ENCODE data around the gene PPIF. TPM values are rescaled to one million over a fixed set of nuclear protein-coding genes. Genes with fewer than 3 reads are reported as not detected.

PPIF gene
- total RNA-seq, 4 donors from 2014 or later: 34.2 to 141 (median 94.5) TPM

DNA sequence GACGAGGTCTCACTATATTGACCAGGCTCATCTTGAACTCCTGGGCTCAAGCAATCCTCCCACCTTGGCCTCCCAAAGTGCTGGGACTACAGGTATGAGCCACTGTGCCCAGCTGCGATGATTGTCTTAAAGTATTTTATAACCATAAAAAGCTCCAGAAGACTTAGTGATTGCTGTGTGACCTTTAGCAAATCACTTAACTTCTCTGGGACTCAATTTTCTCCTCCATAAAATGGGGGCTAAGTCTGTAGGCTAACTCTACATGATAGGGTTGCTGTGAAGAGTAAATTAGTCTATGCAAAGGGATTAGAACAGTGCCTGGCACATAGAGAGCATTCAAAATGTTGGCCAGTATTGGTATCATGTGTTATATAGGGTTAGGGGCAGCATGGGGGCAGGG lies 42.8 kb downstream of the PPIF start:
- TF ChIP-seq, protein P1, sequence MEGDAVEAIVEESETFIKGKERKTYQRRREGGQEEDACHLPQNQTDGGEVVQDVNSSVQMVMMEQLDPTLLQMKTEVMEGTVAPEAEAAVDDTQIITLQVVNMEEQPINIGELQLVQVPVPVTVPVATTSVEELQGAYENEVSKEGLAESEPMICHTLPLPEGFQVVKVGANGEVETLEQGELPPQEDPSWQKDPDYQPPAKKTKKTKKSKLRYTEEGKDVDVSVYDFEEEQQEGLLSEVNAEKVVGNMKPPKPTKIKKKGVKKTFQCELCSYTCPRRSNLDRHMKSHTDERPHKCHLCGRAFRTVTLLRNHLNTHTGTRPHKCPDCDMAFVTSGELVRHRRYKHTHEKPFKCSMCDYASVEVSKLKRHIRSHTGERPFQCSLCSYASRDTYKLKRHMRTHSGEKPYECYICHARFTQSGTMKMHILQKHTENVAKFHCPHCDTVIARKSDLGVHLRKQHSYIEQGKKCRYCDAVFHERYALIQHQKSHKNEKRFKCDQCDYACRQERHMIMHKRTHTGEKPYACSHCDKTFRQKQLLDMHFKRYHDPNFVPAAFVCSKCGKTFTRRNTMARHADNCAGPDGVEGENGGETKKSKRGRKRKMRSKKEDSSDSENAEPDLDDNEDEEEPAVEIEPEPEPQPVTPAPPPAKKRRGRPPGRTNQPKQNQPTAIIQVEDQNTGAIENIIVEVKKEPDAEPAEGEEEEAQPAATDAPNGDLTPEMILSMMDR (IDR thresholded peaks at IDR 0.05): no peak
- no peak for DNase-seq (ENCODE audit: low spot score)
- ATAC-seq (ENCODE audit: low FRiP score): no peak

DNA sequence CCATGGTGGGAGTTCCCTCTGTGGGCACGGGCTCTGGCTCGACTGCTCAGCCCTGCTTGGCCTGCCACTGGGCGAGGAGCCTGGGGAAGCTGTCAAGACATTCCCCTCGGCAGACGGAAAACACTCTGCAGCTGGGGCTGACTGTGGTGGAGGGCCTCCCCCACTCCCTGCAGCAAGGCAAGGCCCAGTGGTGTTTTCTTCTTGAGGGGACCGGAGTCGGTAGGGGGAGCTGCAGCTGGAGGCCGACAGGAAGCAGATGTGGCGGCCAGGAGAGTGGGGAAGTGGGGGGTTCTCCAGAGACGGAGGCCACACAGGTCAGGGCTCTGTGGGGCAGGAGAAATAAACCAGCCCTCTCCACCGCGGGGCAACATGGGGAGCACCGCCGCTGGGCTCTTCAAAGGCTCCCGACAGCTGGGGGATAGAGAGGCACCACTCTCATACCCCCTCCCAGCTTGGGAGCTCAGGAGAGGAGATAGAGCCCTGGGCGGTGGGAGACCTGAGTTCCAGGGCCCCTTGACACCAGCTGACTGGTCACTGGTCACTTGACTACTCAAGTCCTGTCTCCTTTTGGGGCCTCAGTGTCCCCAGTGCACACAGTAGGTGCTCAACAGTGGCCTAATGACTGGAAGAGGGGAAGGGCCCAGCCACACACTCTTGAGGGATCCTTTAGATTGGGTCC lies 43.4 kb downstream of the PPIF start:
- ATAC-seq (ENCODE audit: low FRiP score): no peak
- DNase-seq (ENCODE audit: low spot score): peak; percentile 14
- TF ChIP-seq, protein P1 (IDR thresholded peaks at IDR 0.05): no peak

DNA sequence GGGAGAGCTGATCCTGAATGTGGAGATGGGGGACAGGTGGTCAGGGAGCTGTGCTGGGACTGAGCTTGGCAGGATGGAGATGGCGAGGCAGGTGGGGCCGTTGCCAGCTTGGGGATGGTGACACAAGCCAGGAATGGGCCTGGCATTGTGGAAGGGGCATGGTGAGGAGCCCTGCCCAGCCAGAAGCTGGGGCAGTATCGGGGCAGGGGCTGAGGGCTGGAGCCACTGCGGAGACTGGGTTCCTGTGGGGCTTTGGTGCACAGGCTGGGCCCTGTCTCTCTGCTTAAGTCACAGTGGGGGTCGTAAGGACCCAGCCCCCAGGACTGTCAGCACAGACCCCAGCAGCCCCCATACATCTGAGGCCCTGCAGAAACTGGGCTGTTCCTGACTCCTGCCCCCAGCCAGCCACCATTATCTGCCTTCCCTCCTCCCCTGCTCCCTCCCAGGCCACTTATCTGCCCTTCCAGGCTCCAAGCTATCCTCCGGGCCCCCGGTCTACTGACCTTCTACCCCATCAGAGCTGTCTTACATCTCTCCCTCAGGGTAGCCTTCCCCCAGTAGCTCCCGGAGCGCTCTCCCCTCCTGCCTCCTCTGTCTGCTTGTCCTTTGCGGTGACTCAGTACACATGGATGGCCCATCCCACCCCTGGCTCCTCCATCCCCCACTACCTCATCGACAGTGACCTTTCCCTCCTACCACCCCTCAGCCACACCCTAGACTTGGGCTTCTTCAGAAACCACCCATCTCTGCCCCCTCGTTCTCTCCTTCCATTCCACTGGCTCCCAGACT lies 44.2 kb downstream of the PPIF start:
- DNase-seq (ENCODE audit: low spot score): peak; percentile 18
- TF ChIP-seq, protein P1 (IDR thresholded peaks at IDR 0.05): no peak
- peak; percentile 57 for ATAC-seq (ENCODE audit: low FRiP score)

DNA sequence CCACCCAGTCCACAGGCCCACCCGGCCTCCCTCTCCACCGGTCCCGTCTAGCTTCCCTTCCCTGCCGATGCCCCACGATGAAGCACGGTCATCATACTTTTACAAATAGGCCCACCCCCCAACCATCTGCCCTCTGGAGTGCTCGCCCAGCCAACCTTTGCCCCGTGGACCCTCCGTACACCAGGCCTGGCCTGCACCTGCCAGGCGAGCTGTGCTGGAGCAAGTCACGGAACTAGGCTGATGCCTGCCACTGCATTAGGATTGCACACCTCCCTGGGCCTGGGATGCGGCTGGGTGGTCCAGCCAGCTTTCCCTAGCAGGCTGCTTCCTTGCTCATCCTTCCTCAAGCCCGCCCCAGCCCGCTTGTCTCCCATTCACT lies 44.7 kb downstream of the PPIF start:
- ATAC-seq (ENCODE audit: low FRiP score): no peak
- TF ChIP-seq, protein P1 (IDR thresholded peaks at IDR 0.05): no peak
- DNase-seq (ENCODE audit: low spot score): no peak

GRCh38 chr10:79392506-79393176 lies 45.4 kb downstream of the PPIF start:
- DNase-seq (ENCODE audit: low spot score): no peak
- TF ChIP-seq, protein P1 (IDR thresholded peaks at IDR 0.05): no peak
- no peak for ATAC-seq (ENCODE audit: low FRiP score)

- DNase-seq (ENCODE audit: low spot score): no peak
These were observed 46.1 kb downstream of the PPIF start for GRCh38 chr10:79393221-79393923.

More at GRCh38 chr10:79393221-79393923, 46.1 kb downstream of the PPIF start:
- ATAC-seq (ENCODE audit: low FRiP score): no peak
- TF ChIP-seq, protein P1 (IDR thresholded peaks at IDR 0.05): no peak

All from omental fat pad (tissue), 4 donors.